H1 (cell line): ENCODE data around the gene OGN. TPM values are rescaled to one million over a fixed set of nuclear protein-coding genes. Genes with fewer than 3 reads are reported as not detected.

Source experiments
- CTCF ChIA-PET: fragments of 300-600 bp; sonication (Branson Sonifier 250); formaldehyde crosslinking; loops from one replicate; lab custom pipeline; 2021; ENCODE audit not compliant: partially characterized antibody; lab: Charles Lee
- POLR2A ChIA-PET: fragments of 300-600 bp; sonication (Branson Sonifier 250); formaldehyde crosslinking; loops from one replicate; lab custom pipeline; 2021; ENCODE audit warnings: inconsistent platforms; ENCODE audit not compliant: partially characterized antibody; lab: Charles Lee
- DNase-seq, 2 experiments: peaks; one replicate each; pipeline versions ENCODE4 v3.0.0 to v3.0.0-alpha.2; 2010 to 2022; ENCODE audit warnings: low spot score in 2 of 2, low read depth in 1 of 2, mixed read lengths in 1 of 2
- FAIRE-seq: peaks from 2 replicates; lab custom pipeline; 2011; peaks lifted over from hg19 to GRCh38; lab: Jason Lieb, UNC
- H2AFZ ChIP-seq: 2 replicates; pipeline ENCODE4 v1.8.1; 2012; ENCODE audit warnings: low read length, inconsistent platforms
- H2AK5ac ChIP-seq: 2 replicates; pipeline ENCODE4 v1.6.1; 2013; ENCODE audit warnings: low read depth, low read length
- H2BK120ac ChIP-seq: replicated peaks from 2 replicates; pipeline ENCODE3; 2013; ENCODE audit warnings: low read depth, low read length, inconsistent platforms
- H2BK12ac ChIP-seq: 2 replicates; pipeline ENCODE4 v1.6.1; 2013; ENCODE audit warnings: low read depth, low read length
- H2BK15ac ChIP-seq: 2 replicates; pipeline ENCODE4 v1.6.1; 2013; ENCODE audit warnings: low read length
- H2BK20ac ChIP-seq: 2 replicates; pipeline ENCODE4 v1.6.1; 2013; ENCODE audit warnings: low read length
- H2BK5ac ChIP-seq: 2 replicates; pipeline ENCODE4 v1.6.1; 2013; ENCODE audit warnings: low read depth, low read length
- H3K14ac ChIP-seq: 2 replicates; pipeline ENCODE4 v1.6.1; 2013; ENCODE audit warnings: inconsistent platforms; ENCODE audit not compliant: insufficient read length
- H3K18ac ChIP-seq: 2 replicates; pipeline ENCODE4 v1.6.1; 2013; ENCODE audit warnings: low read length; ENCODE audit errors: extremely low read depth
- H3K23ac ChIP-seq: 2 replicates; pipeline ENCODE4 v1.6.1; 2013; ENCODE audit warnings: inconsistent platforms; ENCODE audit not compliant: insufficient read length
- H3K23me2 ChIP-seq: 2 replicates; pipeline ENCODE4 v1.6.1; 2013; ENCODE audit warnings: low read depth, low read length
- H3K27ac ChIP-seq: 2 replicates; pipeline ENCODE4 v1.6.1; 2011; ENCODE audit warnings: low read depth, low read length, inconsistent platforms
- H3K27me3 ChIP-seq, 4 experiments: replicated peaks in 1 of 4; 1 replicate in 1 of 4; 2 replicates in 3 of 4; pipeline versions ENCODE4 v1.6.1 to v1.8.1; 2011 to 2013; ENCODE audit warnings: low read length in 3 of 4, mild to moderate bottlenecking in 3 of 4, inconsistent platforms in 2 of 4, mixed read lengths in 2 of 4, moderate library complexity in 1 of 4; ENCODE audit not compliant: control insufficient read depth in 3 of 4, insufficient read depth in 3 of 4; ENCODE audit errors: extremely low read depth in 1 of 4
- H3K36me3 ChIP-seq, 4 experiments: 2 replicates each; pipeline versions ENCODE4 v1.6.1 to v1.8.1; 2011 to 2013; ENCODE audit warnings: mild to moderate bottlenecking in 4 of 4, low read length in 3 of 4, moderate library complexity in 2 of 4, control low read depth in 1 of 4, inconsistent platforms in 1 of 4; ENCODE audit not compliant: insufficient read depth in 4 of 4, control insufficient read depth in 2 of 4
- H3K4ac ChIP-seq: replicated peaks from 2 replicates; pipeline ENCODE3; 2013; ENCODE audit warnings: low read length, low read depth, mixed read lengths, inconsistent platforms; ENCODE audit not compliant: insufficient read length
- H3K4me1 ChIP-seq, 4 experiments: replicated peaks in 1 of 4; 1 replicate in 1 of 4; 2 replicates in 3 of 4; pipeline versions ENCODE4 v1.6.1 to v1.8.1; 2011 to 2013; ENCODE audit warnings: low read length in 3 of 4, inconsistent platforms in 2 of 4, mixed read lengths in 1 of 4; ENCODE audit not compliant: insufficient read depth in 4 of 4, control insufficient read depth in 3 of 4
- H3K4me2 ChIP-seq, 2 experiments: 2 replicates each; pipeline versions ENCODE4 v1.6.1 to v1.8.1; 2011 to 2013; ENCODE audit warnings: low read depth in 2 of 2, low read length in 2 of 2, control low read depth in 1 of 2, inconsistent platforms in 1 of 2, mild to moderate bottlenecking in 1 of 2; ENCODE audit not compliant: insufficient read depth in 1 of 2
- H3K4me3 ChIP-seq, 4 experiments: fragments of 200-600, 300-600 bp in 1 of 4; sonication (generic), shearing (Covaris generic), sonication (Bioruptor Twin) in 1 of 4; 2 replicates each; pipeline versions ENCODE4 v1.5.1 to v1.8.1; 2011 to 2016; ENCODE audit warnings: low read length in 4 of 4, low read depth in 3 of 4, control low read depth in 2 of 4, inconsistent platforms in 2 of 4, mild to moderate bottlenecking in 2 of 4, mixed read lengths in 1 of 4, moderate library complexity in 1 of 4; ENCODE audit not compliant: insufficient read depth in 2 of 4; ENCODE audit errors: extremely low read depth in 1 of 4
- H3K56ac ChIP-seq: replicated peaks from 2 replicates; pipeline ENCODE3; 2013; ENCODE audit warnings: low read depth, mild to moderate bottlenecking, mixed read lengths, low read length, inconsistent platforms; ENCODE audit not compliant: insufficient read length
- H3K79me1 ChIP-seq: 2 replicates; pipeline ENCODE4 v1.6.1; 2013; ENCODE audit warnings: low read depth, low read length, control low read depth
- H3K79me2 ChIP-seq, 2 experiments: 2 replicates each; pipeline versions ENCODE4 v1.6.1 to v1.8.1; 2012 to 2013; ENCODE audit warnings: low read length in 2 of 2, mild to moderate bottlenecking in 2 of 2, inconsistent platforms in 1 of 2; ENCODE audit not compliant: insufficient read depth in 2 of 2, control insufficient read depth in 1 of 2
- H3K9ac ChIP-seq, 4 experiments: replicated peaks in 1 of 4; 1 replicate in 1 of 4; 2 replicates in 3 of 4; pipeline versions ENCODE4 v1.6.1 to v1.8.1; 2011 to 2013; ENCODE audit warnings: low read depth in 3 of 4, low read length in 3 of 4, control low read depth in 2 of 4, mild to moderate bottlenecking in 2 of 4, moderate library complexity in 2 of 4, inconsistent platforms in 1 of 4; ENCODE audit errors: extremely low read depth in 1 of 4
- H3K9me3 ChIP-seq, 2 experiments: 2 replicates each; pipeline versions ENCODE4 v1.6.1 to v1.8.1; 2012 to 2013; ENCODE audit warnings: mild to moderate bottlenecking in 2 of 2, moderate library complexity in 2 of 2, control low read depth in 1 of 2, inconsistent platforms in 1 of 2, low read depth in 1 of 2, low read length in 1 of 2, mixed read lengths in 1 of 2; ENCODE audit not compliant: insufficient read depth in 2 of 2
- H4K20me1 ChIP-seq, 2 experiments: replicated peaks in 1 of 2; 2 replicates each; pipeline versions ENCODE3 to v1.8.1; 2011 to 2013; ENCODE audit warnings: inconsistent platforms in 2 of 2, low read length in 2 of 2, mild to moderate bottlenecking in 1 of 2; ENCODE audit not compliant: insufficient read depth in 2 of 2, control insufficient read depth in 1 of 2
- H4K5ac ChIP-seq: 2 replicates; pipeline ENCODE4 v1.6.1; 2013; ENCODE audit warnings: low read length, low read depth, mixed read lengths, inconsistent platforms; ENCODE audit not compliant: insufficient read length
- H4K8ac ChIP-seq: 2 replicates; pipeline ENCODE4 v1.8.0; 2013; ENCODE audit warnings: mild to moderate bottlenecking, moderate library complexity, low read length, inconsistent platforms; ENCODE audit not compliant: insufficient read depth; ENCODE audit errors: extremely low read depth
- H4K91ac ChIP-seq: replicated peaks from 2 replicates; pipeline ENCODE3; 2013; ENCODE audit warnings: low read length, mixed read lengths, inconsistent platforms; ENCODE audit not compliant: insufficient read length
- BRCA1 ChIP-seq: IDR thresholded peaks from 2 replicates; pipeline ENCODE4 v1.6.1; 2012; ENCODE audit warnings: low read depth, low read length, improper control_type of control experiment
- CTCF ChIP-seq, 3 experiments: IDR thresholded peaks; 1 replicate in 2 of 3; 2 replicates in 1 of 3; pipeline versions ENCODE4 v1.5.1 to v1.6.1; 2011; ENCODE audit warnings: low read length in 3 of 3, mild to moderate bottlenecking in 3 of 3, inconsistent platforms in 2 of 3, low read depth in 1 of 3, moderate library complexity in 1 of 3; ENCODE audit not compliant: insufficient read depth in 1 of 3; ENCODE audit errors: control extremely low read depth in 1 of 3
- EGR1 ChIP-seq: IDR thresholded peaks from 2 replicates; pipeline ENCODE4 v1.6.1; 2011; ENCODE audit warnings: low read depth, low read length, borderline replicate concordance
- JUN ChIP-seq: IDR thresholded peaks from 2 replicates; pipeline ENCODE4 v1.6.1; 2011; ENCODE audit warnings: low read depth, mild to moderate bottlenecking, improper control_type of control experiment, low read length
- KDM5A ChIP-seq: fragments of 200-600 bp; IDR thresholded peaks from 2 replicates; pipeline ENCODE4 v1.7.1; 2012; ENCODE audit warnings: mild to moderate bottlenecking, low read length, inconsistent platforms, mixed read lengths
- RXRA ChIP-seq: IDR thresholded peaks from 2 replicates; pipeline ENCODE4 v1.6.1; 2011; ENCODE audit warnings: low read depth, mild to moderate bottlenecking, low read length, moderate library complexity; ENCODE audit not compliant: insufficient read depth
- SIN3A ChIP-seq, 2 experiments: IDR thresholded peaks in 1 of 2; conservative IDR thresholded peaks in 1 of 2; 2 replicates each; pipeline ENCODE4 v1.6.1; 2011 to 2012; ENCODE audit warnings: low read length in 2 of 2, improper control_type of control experiment in 1 of 2, low read depth in 1 of 2, mild to moderate bottlenecking in 1 of 2
- SP4 ChIP-seq: IDR thresholded peaks from 2 replicates; pipeline ENCODE4 v1.6.1; 2012; ENCODE audit warnings: low read length, inconsistent platforms
- SRF ChIP-seq: IDR thresholded peaks from 2 replicates; pipeline ENCODE4 v1.6.1; 2011; ENCODE audit warnings: mild to moderate bottlenecking, low read depth, low read length, moderate library complexity
- TAF7 ChIP-seq: optimal IDR thresholded peaks from 2 replicates; pipeline ENCODE3; 2011; ENCODE audit warnings: low read depth, mild to moderate bottlenecking, inconsistent platforms, low read length, moderate library complexity, borderline replicate concordance
- WGBS, 2 experiments: shearing (Covaris generic) in 1 of 2; methylation state at CpG; one replicate each; pipeline versions ENCODE4 v1.1.6 to v1.1.7; 2013 to 2015; ENCODE audit warnings: low lambda C conversion rate in 2 of 2, mixed read lengths in 2 of 2, inconsistent platforms in 1 of 2, low coverage in 1 of 2, missing lambda C conversion rate in 1 of 2; ENCODE audit not compliant: insufficient replicate concordance in 2 of 2, insufficient coverage in 1 of 2, insufficient read length in 1 of 2; ENCODE audit errors: extremely low coverage in 1 of 2, missing lambda C conversion rate in 1 of 2; 5-methylcytosine and 5-hydroxymethylcytosine counted together
- polyA plus RNA-seq, 7 experiments: library from polyadenylated mRNA; depleted of rRNA in 3 of 7; stranded (reverse) in 5 of 7; unstranded in 2 of 7; fragments of >200 nt in 5 of 7; fragments of 200-250 nt in 2 of 7; gene quantifications; 1 replicate in 5 of 7; 2 replicates in 1 of 7; 4 replicates in 1 of 7; pipeline versions ENCODE4 v1.2.1 to v1.2.3, GENCODE V29; 2011 to 2013; ENCODE audit warnings: missing spikeins in 2 of 7, mixed read lengths in 2 of 7
- total RNA-seq: library from RNA; stranded (reverse); fragmentation: NEBNext Ultra II Directional; extraction: Animal tissue kit (Norgen Biotek cat#: 25700); gene quantifications from 2 replicates; pipeline ENCODE4 v1.2.1, GENCODE V29; 2021

The OGN gene
- total and polyA plus RNA-seq, 2 of the 8 experiments (the other 6 are each of a cell fraction or from before 2014, with no cell fraction given): not detected

GRCh38 chr9:92385953-92386352, 18.4 kb downstream of the OGN start:
- Histone ChIP-seq H4K5ac (no peak overlapping the region), H4K20me1 (no peaks in the 10 kb centered on the region), H3K79me2 (no peaks in the 10 kb centered on the region), H3K79me1 (no peaks in the 10 kb centered on the region), H2AFZ (no peak overlapping the region), H3K4me3 (no peak overlapping the region), H3K27ac (no peak overlapping the region), H3K56ac (no peak overlapping the region), H3K18ac (no peak overlapping the region), H2BK20ac (no peak overlapping the region), H2AK5ac (no peak overlapping the region), H2BK5ac (no peak overlapping the region), H4K8ac (no peak overlapping the region), H3K27me3 (no peaks in the 10 kb centered on the region), H3K23ac (no peak overlapping the region), H3K23me2 (no peaks in the 10 kb centered on the region), H3K9me3 (no peaks in the 10 kb centered on the region), H4K91ac (no peak overlapping the region), H3K36me3 (no peaks in the 10 kb centered on the region), H3K4me1 (no peaks in the 10 kb centered on the region), H3K4ac (no peak overlapping the region), H2BK12ac (no peak overlapping the region), H2BK120ac (no peak overlapping the region), H3K9ac (no peak overlapping the region), H3K14ac (no peak overlapping the region), H3K4me2 (no peak overlapping the region), H2BK15ac (no peak overlapping the region)
- no peak for DNase-seq
- ChIA-PET CTCF (no interaction called here), POLR2A (no interaction called here)
- TF ChIP-seq EGR1 (no peak), BRCA1 (no peak), RXRA (no peak), SIN3A (conservative IDR thresholded peaks at IDR 0.05 in 1 of 2, IDR thresholded peaks at IDR 0.05 in 1 of 2; ENCODE audit: low read depth in 1 of 2, low read length in 2 of 2) (no peak), TAF7 (no peak), JUN (no peak), CTCF (IDR thresholded peaks at IDR 0.05; ENCODE audit: control extremely low read depth in 1 of 3, insufficient read depth in 1 of 3, low read depth in 1 of 3, low read length in 3 of 3) (no peak), SP4 (no peak), SRF (no peak), KDM5A (no peak)
- 96% methylated on average over 4 of the region's 4 CpGs; no CpG with 5 or more reads in 1 of the 2 experiments for WGBS, 2 experiments
- FAIRE-seq: no peak
